Glutamatergic neuron (in vitro differentiated cells): ENCODE measurements around the gene WDR33. TPM values are rescaled to one million over a fixed set of nuclear protein-coding genes. Genes with fewer than 3 reads are reported as not detected.

Experiments used
- DNase-seq: peaks from one replicate; pipeline ENCODE4 v3.0.0; 2022
- H3K27ac Mint-ChIP-seq: one replicate; pipeline ENCODE4 v1.8.0; 2020; ENCODE audit warnings: mild to moderate bottlenecking, mixed read lengths, inconsistent platforms; ENCODE audit not compliant: unreplicated experiment
- H3K27me3 Mint-ChIP-seq: one replicate; pipeline ENCODE4 v1.8.0; 2020; ENCODE audit warnings: mild to moderate bottlenecking, moderate library complexity, mixed read lengths, inconsistent platforms; ENCODE audit not compliant: unreplicated experiment
- H3K36me3 Mint-ChIP-seq: one replicate; pipeline ENCODE4 v1.8.0; 2020; ENCODE audit warnings: mild to moderate bottlenecking, mixed read lengths, inconsistent platforms; ENCODE audit not compliant: unreplicated experiment
- H3K4me1 Mint-ChIP-seq: one replicate; pipeline ENCODE4 v1.8.0; 2020; ENCODE audit warnings: mild to moderate bottlenecking, low read depth, mixed read lengths, inconsistent platforms; ENCODE audit not compliant: unreplicated experiment
- H3K4me3 Mint-ChIP-seq: one replicate; pipeline ENCODE4 v1.8.0; 2020; ENCODE audit warnings: mild to moderate bottlenecking, mixed read lengths, inconsistent platforms; ENCODE audit not compliant: unreplicated experiment
- H3K9me3 Mint-ChIP-seq: one replicate; pipeline ENCODE4 v1.8.0; 2020; ENCODE audit warnings: mild to moderate bottlenecking, moderate library complexity, mixed read lengths, inconsistent platforms; ENCODE audit not compliant: unreplicated experiment
- CTCF ChIP-seq: fragments of 200-600 bp; sonication (generic); IDR thresholded peaks from one replicate; pipeline ENCODE4 v1.5.0; 2021; ENCODE audit not compliant: partially characterized antibody, unreplicated experiment
- total RNA-seq: library from RNA; stranded (reverse); fragmentation: NEBNext Ultra II Directional; extraction: Animal tissue kit (Norgen Biotek cat#: 25700); gene quantifications from one replicate; pipeline ENCODE4 v1.2.1, GENCODE V29; 2021; ENCODE audit not compliant: unreplicated experiment

WDR33 gene
- total RNA-seq, 1 donor from 2014 or later: 54.5 TPM

GRCh38 chr2:127669056-127669455 lies 141.9 kb downstream of the WDR33 start:
- Mint-ChIP-seq H3K27ac (no peak overlapping the region), H3K36me3 (no peaks in the 10 kb centered on the region)
- TF ChIP-seq CTCF: no peak

GRCh38 chr2:127665267-127665893 lies 145.6 kb downstream of the WDR33 start:
- H3K9me3 Mint-ChIP-seq: no peaks in the 10 kb centered on the region
- TF ChIP-seq CTCF: no peak
- H3K36me3 Mint-ChIP-seq: no peaks in the 10 kb centered on the region
- H3K27ac Mint-ChIP-seq: no peak overlapping the region
- H3K4me3 Mint-ChIP-seq: no peak overlapping the region
- peaks cover 10% of the 10 kb centered on the region for H3K27me3 Mint-ChIP-seq
- H3K4me1 Mint-ChIP-seq: no peaks in the 10 kb centered on the region
- DNase-seq: no peak

More at GRCh38 chr2:127669056-127669455, 141.9 kb downstream of the WDR33 start:
- peaks cover 13% of the 10 kb centered on the region for H3K27me3 Mint-ChIP-seq
- no peaks in the 10 kb centered on the region for H3K9me3 Mint-ChIP-seq
- no peaks in the 10 kb centered on the region for H3K4me1 Mint-ChIP-seq
- no peak overlapping the region for H3K4me3 Mint-ChIP-seq
- no peak for DNase-seq

- H3K27ac Mint-ChIP-seq: no peak overlapping the region
- H3K9me3 Mint-ChIP-seq: no peaks in the 10 kb centered on the region
- H3K27me3 Mint-ChIP-seq: peaks cover 10% of the 10 kb centered on the region
- H3K4me1 Mint-ChIP-seq: no peaks in the 10 kb centered on the region
- no peak overlapping the region for H3K4me3 Mint-ChIP-seq
- no peak for TF ChIP-seq CTCF
- DNase-seq: no peak
- no peaks in the 10 kb centered on the region for H3K36me3 Mint-ChIP-seq
Measured at GRCh38 chr2:127664895-127665225, 146.1 kb downstream of the WDR33 start.

GRCh38 chr2:127664065-127664894 lies 146.7 kb downstream of the WDR33 start:
- no peak for DNase-seq
- H3K4me1 Mint-ChIP-seq: no peaks in the 10 kb centered on the region
- H3K36me3 Mint-ChIP-seq: no peaks in the 10 kb centered on the region
- H3K4me3 Mint-ChIP-seq: no peak overlapping the region
- no peak for TF ChIP-seq CTCF
- H3K27me3 Mint-ChIP-seq: peaks cover 10% of the 10 kb centered on the region
- no peak overlapping the region for H3K27ac Mint-ChIP-seq
- H3K9me3 Mint-ChIP-seq: no peaks in the 10 kb centered on the region

GRCh38 chr2:127663566-127664064 lies 147.4 kb downstream of the WDR33 start:
- Mint-ChIP-seq H3K36me3 (no peaks in the 10 kb centered on the region), H3K4me1 (peaks cover 3% of the 10 kb centered on the region), H3K27ac (no peak overlapping the region), H3K4me3 (no peak overlapping the region), H3K9me3 (peaks cover under 1% of the 10 kb centered on the region), H3K27me3 (peaks cover 10% of the 10 kb centered on the region)
- no peak for TF ChIP-seq CTCF
- no peak for DNase-seq
